Kidney (tissue), 11 donors: ENCODE data around the gene KIR2DL4. TPM values are rescaled to one million over a fixed set of nuclear protein-coding genes. Genes with fewer than 3 reads are reported as not detected.
"Not testable (repeated sequence)": the region's sequence is repeated elsewhere in the genome, so short reads cannot be mapped to it uniquely, and the experiment has no call there.

Experiments used
- DNase-seq, 5 donors: peaks; one replicate each; pipeline ENCODE4 v3.0.0-alpha.2; 2013 to 2020
- FAIRE-seq: peaks from 2 replicates; lab custom pipeline; 2012; peaks lifted over from hg19 to GRCh38; lab: Jason Lieb, UNC
- H3K27ac ChIP-seq, 2 donors: one replicate each; pipeline ENCODE4 v1.7.0; 2013; ENCODE audit warnings: low read depth in 2 of 2, low read length in 2 of 2, inconsistent platforms in 1 of 2
- H3K27me3 ChIP-seq: one replicate; pipeline ENCODE4 v1.7.1; 2013; ENCODE audit warnings: low read length, inconsistent platforms; ENCODE audit not compliant: control insufficient read depth, insufficient read depth
- H3K36me3 ChIP-seq, 3 donors: one replicate each; pipeline versions ENCODE4 v1.7.0 to v1.7.1; 2013; ENCODE audit warnings: low read length in 3 of 3, control low read depth in 1 of 3, inconsistent platforms in 1 of 3; ENCODE audit not compliant: insufficient read depth in 3 of 3, control insufficient read depth in 2 of 3
- H3K4me1 ChIP-seq, 3 donors: one replicate each; pipeline versions ENCODE4 v1.7.0 to v1.7.1; 2013; ENCODE audit warnings: low read length in 3 of 3, inconsistent platforms in 1 of 3, low read depth in 1 of 3; ENCODE audit not compliant: control insufficient read depth in 2 of 3, insufficient read depth in 2 of 3
- H3K4me3 ChIP-seq, 3 donors: one replicate each; pipeline versions ENCODE4 v1.7.0 to v1.8.1; 2013; ENCODE audit warnings: low read length in 3 of 3, control low read depth in 1 of 3, inconsistent platforms in 1 of 3
- H3K9ac ChIP-seq, 3 donors: one replicate each; pipeline versions ENCODE4 v1.7.0 to v1.7.1; 2013; ENCODE audit warnings: low read length in 3 of 3, control low read depth in 1 of 3, inconsistent platforms in 1 of 3
- H3K9me3 ChIP-seq, 3 donors: one replicate each; pipeline versions ENCODE4 v1.7.0 to v1.7.1; 2013; ENCODE audit warnings: low read length in 3 of 3, control low read depth in 1 of 3, inconsistent platforms in 1 of 3; ENCODE audit not compliant: control insufficient read depth in 2 of 3, insufficient read depth in 1 of 3
- intact Hi-C: fragments of 100-400 bp; cut with DNase I; formaldehyde crosslinking; loops from one replicate; pipeline ENCODE4 v1.11.1; 2022
- polyA plus RNA-seq: library from polyadenylated mRNA; stranded (reverse); fragments of 350-450 nt; fragmentation: Illumina TruSeq; extraction: RNeasy Lipid Tissue Mini Kit (QIAGEN cat#74804); gene quantifications from one replicate; pipeline ENCODE4 v1.2.3, GENCODE V29; 2014; ENCODE audit warnings: low read depth, low replicate concordance; ENCODE audit not compliant: insufficient read depth
- total RNA-seq: library from RNA; stranded (reverse); fragmentation: NEBNext Ultra II Directional; extraction: Animal tissue kit (Norgen Biotek cat#: 25700); gene quantifications from one replicate; pipeline ENCODE4 v1.2.1, GENCODE V29; 2021
- donor health status: control.
- donor health status: control.
- donor health status: DM: yes; HTN: yes; CAD: no.
- donor health status: Normal renal cell carcinoma (clear cell type).

The KIR2DL4 gene
- total and polyA plus RNA-seq, 2 donors from 2014 or later, result 0.25 TPM; not detected in 1

DNA sequence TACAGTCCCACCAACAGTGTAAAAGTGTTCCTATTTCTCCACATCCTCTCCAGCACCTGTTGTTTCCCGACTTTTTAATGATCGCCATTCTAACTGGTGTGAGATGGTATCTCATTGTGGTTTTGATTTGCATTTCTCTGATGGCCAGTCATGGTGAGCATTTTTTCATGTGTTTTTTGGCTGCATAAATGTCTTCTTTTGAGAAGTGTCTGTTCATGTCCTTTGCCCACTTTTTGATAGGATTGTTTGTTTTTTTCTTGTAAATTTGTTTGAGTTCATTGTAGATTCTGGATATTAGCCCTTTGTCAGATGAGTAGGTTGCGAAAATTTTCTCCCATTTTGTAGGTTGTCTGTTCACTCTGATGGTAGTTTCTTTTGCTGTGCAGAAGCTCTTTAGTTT is 60.0 kb downstream of the KIR2DL4 start:
- H3K27me3 ChIP-seq, result not testable (repeated sequence)

More for the DNA sequence above, 60.0 kb downstream of the KIR2DL4 start:
- H3K9ac ChIP-seq, intact Hi-C loops, FAIRE-seq, H3K9me3 ChIP-seq, H3K27ac ChIP-seq, H3K4me3 ChIP-seq, DNase-seq, H3K4me1 ChIP-seq, H3K36me3 ChIP-seq: not testable (repeated sequence)

Other genes with a start within 250 kb of the KIR2DL4 start
- 4.2 TPM for gene LILRA2, start 229.8 kb upstream of the KIR2DL4 start, total RNA-seq
- 2.1 TPM for gene LILRA2, start 229.8 kb upstream of the KIR2DL4 start, polyA plus RNA-seq
- 2.2 TPM for gene LILRA1, start 210.0 kb upstream of the KIR2DL4 start, total RNA-seq
- gene LILRA1, start 210.0 kb upstream of the KIR2DL4 start, polyA plus RNA-seq, result 0.43 TPM
- 10.9 TPM for gene LILRB1, start 173.1 kb upstream of the KIR2DL4 start, total RNA-seq
- gene LILRB1, start 173.1 kb upstream of the KIR2DL4 start, polyA plus RNA-seq, result 0.41 TPM
- 9.9 TPM for gene LILRB4, start 140.6 kb upstream of the KIR2DL4 start, total RNA-seq
- gene LILRB4, start 140.6 kb upstream of the KIR2DL4 start, polyA plus RNA-seq, result 1.8 TPM
- not detected for gene KIR3DL3, start 79.2 kb upstream of the KIR2DL4 start, total RNA-seq
- not detected for gene KIR3DL3, start 79.2 kb upstream of the KIR2DL4 start, polyA plus RNA-seq
- 0.25 TPM for gene KIR2DL3, start 65.1 kb upstream of the KIR2DL4 start, total RNA-seq
- gene KIR2DL3, start 65.1 kb upstream of the KIR2DL4 start, polyA plus RNA-seq, result not detected
- gene KIR2DL1, start 33.8 kb upstream of the KIR2DL4 start, total RNA-seq, result 0.25 TPM
- gene KIR2DL1, start 33.8 kb upstream of the KIR2DL4 start, polyA plus RNA-seq, result not detected
- gene KIR3DL1, start 12.9 kb downstream of the KIR2DL4 start, total RNA-seq, result 0.25 TPM
- gene KIR3DL1, start 12.9 kb downstream of the KIR2DL4 start, polyA plus RNA-seq, result not detected
- not detected for gene KIR2DS4, start 29.1 kb downstream of the KIR2DL4 start, total RNA-seq
- not detected for gene KIR2DS4, start 29.1 kb downstream of the KIR2DL4 start, polyA plus RNA-seq
- 0.13 TPM for gene KIR3DL2, start 46.8 kb downstream of the KIR2DL4 start, total RNA-seq
- not detected for gene KIR3DL2, start 46.8 kb downstream of the KIR2DL4 start, polyA plus RNA-seq
- 1.8 TPM for gene FCAR, start 70.6 kb downstream of the KIR2DL4 start, total RNA-seq
- gene FCAR, start 70.6 kb downstream of the KIR2DL4 start, polyA plus RNA-seq, result not detected
- 0.91 TPM for gene NCR1, start 102.5 kb downstream of the KIR2DL4 start, total RNA-seq
- not detected for gene NCR1, start 102.5 kb downstream of the KIR2DL4 start, polyA plus RNA-seq
- gene NLRP7, start 143.9 kb downstream of the KIR2DL4 start, total RNA-seq, result 0.16 TPM
- gene NLRP7, start 143.9 kb downstream of the KIR2DL4 start, polyA plus RNA-seq, result not detected
- 34.4 TPM for gene NLRP2, start 162.8 kb downstream of the KIR2DL4 start, total RNA-seq
- gene NLRP2, start 162.8 kb downstream of the KIR2DL4 start, polyA plus RNA-seq, result 2.2 TPM
- 0.35 TPM for gene GP6, start 234.7 kb downstream of the KIR2DL4 start, total RNA-seq
- 0.73 TPM for gene GP6, start 234.7 kb downstream of the KIR2DL4 start, polyA plus RNA-seq